Measurements from ENCODE around the gene ENDOG.

The ENDOG gene

GRCh38 chr9:128818839-128819715 lies 777 bp downstream of the ENDOG start:
- DNase-seq: peak in 1 of 2 experiments; percentile 57
- no peak for TF ChIP-seq GATA1 (IDR thresholded peaks at IDR 0.05; ENCODE audit: low read depth, low read length)
- TF ChIP-seq POLR2A (IDR thresholded peaks at IDR 0.05; ENCODE audit: low read length): no peak

- peak; percentile 37 to 57 for DNase-seq
- TF ChIP-seq GATA1 (IDR thresholded peaks at IDR 0.05; ENCODE audit: low read depth, low read length) (no peak), POLR2A (IDR thresholded peaks at IDR 0.05; ENCODE audit: low read length) (no peak)
Observed at GRCh38 chr9:128819716-128820664, 1.7 kb downstream of the ENDOG start.

- TF ChIP-seq GATA1 (IDR thresholded peaks at IDR 0.05; ENCODE audit: low read depth, low read length): no peak
- TF ChIP-seq POLR2A (IDR thresholded peaks at IDR 0.05; ENCODE audit: low read length): no peak
- no peak for DNase-seq
Observed at GRCh38 chr9:128820665-128821583, 2.6 kb downstream of the ENDOG start.

GRCh38 chr9:128821584-128822406 lies 3.5 kb downstream of the ENDOG start:
- TF ChIP-seq GATA1 (IDR thresholded peaks at IDR 0.05; ENCODE audit: low read depth, low read length) (no peak), POLR2A (IDR thresholded peaks at IDR 0.05; ENCODE audit: low read length) (no peak)

GRCh38 chr9:128822407-128823042 lies 4.2 kb downstream of the ENDOG start:
- no peak for DNase-seq
- TF ChIP-seq GATA1 (IDR thresholded peaks at IDR 0.05; ENCODE audit: low read depth, low read length) (no peak), POLR2A (IDR thresholded peaks at IDR 0.05; ENCODE audit: low read length) (peak; percentile 2)

More at GRCh38 chr9:128821584-128822406, 3.5 kb downstream of the ENDOG start:
- no peak for DNase-seq

- no peak for DNase-seq
- TF ChIP-seq GATA1 (IDR thresholded peaks at IDR 0.05; ENCODE audit: low read depth, low read length) (no peak), POLR2A (IDR thresholded peaks at IDR 0.05; ENCODE audit: low read length) (no peak)
Observed at GRCh38 chr9:128823362-128823902, 5.1 kb downstream of the ENDOG start.

GRCh38 chr9:128823903-128824406 lies 5.7 kb downstream of the ENDOG start:
- no peak for DNase-seq
- TF ChIP-seq GATA1 (IDR thresholded peaks at IDR 0.05; ENCODE audit: low read depth, low read length) (no peak), POLR2A (IDR thresholded peaks at IDR 0.05; ENCODE audit: low read length) (no peak)

GRCh38 chr9:128824911-128825310 lies 6.6 kb downstream of the ENDOG start:
- TF ChIP-seq POLR2A (IDR thresholded peaks at IDR 0.05; ENCODE audit: low read length) (no peak), GATA1 (IDR thresholded peaks at IDR 0.05; ENCODE audit: low read depth, low read length) (no peak)
- no peak for DNase-seq

GRCh38 chr9:128825923-128826700 lies 7.8 kb downstream of the ENDOG start:
- no peak for TF ChIP-seq GATA1 (IDR thresholded peaks at IDR 0.05; ENCODE audit: low read depth, low read length)
- TF ChIP-seq POLR2A (IDR thresholded peaks at IDR 0.05; ENCODE audit: low read length): no peak
- DNase-seq: no peak

- DNase-seq: peak in 1 of 2 experiments; percentile 19
- no peak for TF ChIP-seq POLR2A (IDR thresholded peaks at IDR 0.05; ENCODE audit: low read length)
- no peak for TF ChIP-seq GATA1 (IDR thresholded peaks at IDR 0.05; ENCODE audit: low read depth, low read length)
Observed at GRCh38 chr9:128828267-128828666, 10.0 kb downstream of the ENDOG start.

All from erythroblast (primary cell).